Subcutaneous abdominal adipose tissue (tissue), 5 donors: ENCODE measurements around the gene PLXDC2.
A peak's percentile ranks its signal among the peaks of the same experiment; 100 is the strongest.

Experiments
- H3K27ac ChIP-seq: one replicate; pipeline ENCODE4 v1.7.0; 2013; ENCODE audit warnings: low read depth, mild to moderate bottlenecking, inconsistent platforms, low read length, moderate library complexity
- H3K27me3 ChIP-seq, 5 donors: one replicate each; pipeline ENCODE4 v1.7.0; 2013; ENCODE audit warnings: low read length in 5 of 5, inconsistent platforms in 1 of 5; ENCODE audit not compliant: control insufficient read depth in 5 of 5, insufficient read depth in 4 of 5
- H3K36me3 ChIP-seq, 5 donors: one replicate each; pipeline ENCODE4 v1.7.0; 2013; ENCODE audit warnings: low read length in 5 of 5; ENCODE audit not compliant: control insufficient read depth in 5 of 5, insufficient read depth in 5 of 5
- H3K4me1 ChIP-seq, 5 donors: one replicate each; pipeline ENCODE4 v1.7.0; 2013; ENCODE audit warnings: low read length in 5 of 5, mild to moderate bottlenecking in 3 of 5, moderate library complexity in 1 of 5; ENCODE audit not compliant: control insufficient read depth in 5 of 5, insufficient read depth in 5 of 5
- H3K4me3 ChIP-seq, 5 donors: one replicate each; pipeline ENCODE4 v1.7.0; 2013; ENCODE audit warnings: low read length in 5 of 5, low read depth in 1 of 5
- H3K9ac ChIP-seq, 5 donors: one replicate each; pipeline ENCODE4 v1.7.0; 2013; ENCODE audit warnings: low read length in 5 of 5, mild to moderate bottlenecking in 4 of 5, moderate library complexity in 3 of 5
- H3K9me3 ChIP-seq, 5 donors: one replicate each; pipeline ENCODE4 v1.7.0; 2013; ENCODE audit warnings: low read length in 5 of 5; ENCODE audit not compliant: control insufficient read depth in 5 of 5
- donor health status: healthy.
- donor health status: healthy.
- donor health status: healthy.
- donor health status: healthy.
- donor health status: healthy.

PLXDC2 gene

GRCh38 chr10:20088061-20088701, 271.9 kb downstream of the PLXDC2 start:
- no peak overlapping the region for H3K9ac ChIP-seq
- no peak overlapping the region for H3K4me3 ChIP-seq
- H3K36me3 ChIP-seq, result no peaks in the 10 kb centered on the region
- H3K9me3 ChIP-seq, result peaks cover 0 to 12% (median 3%) of the 10 kb centered on the region in 5 donors
- no peaks in the 10 kb centered on the region for H3K27me3 ChIP-seq
- no peak overlapping the region for H3K27ac ChIP-seq
- H3K4me1 ChIP-seq, result no peaks in the 10 kb centered on the region

- Histone ChIP-seq H3K27me3 (no peaks in the 10 kb centered on the region), H3K36me3 (no peaks in the 10 kb centered on the region), H3K4me3 (no peak overlapping the region)
These were observed 273.6 kb downstream of the PLXDC2 start for GRCh38 chr10:20089879-20090278.

GRCh38 chr10:20090831-20091230, 274.6 kb downstream of the PLXDC2 start:
- no peaks in the 10 kb centered on the region for H3K4me1 ChIP-seq
- no peak overlapping the region for H3K27ac ChIP-seq
- peaks cover 0 to 12% (median 3%) of the 10 kb centered on the region in 5 donors for H3K9me3 ChIP-seq
- H3K36me3 ChIP-seq, result no peaks in the 10 kb centered on the region
- no peak overlapping the region for H3K4me3 ChIP-seq
- H3K9ac ChIP-seq, result no peak overlapping the region
- H3K27me3 ChIP-seq, result no peaks in the 10 kb centered on the region

More at GRCh38 chr10:20089879-20090278, 273.6 kb downstream of the PLXDC2 start:
- Histone ChIP-seq H3K9ac (no peak overlapping the region), H3K9me3 (peaks cover 0 to 12% (median 3%) of the 10 kb centered on the region in 5 donors), H3K27ac (no peak overlapping the region), H3K4me1 (no peaks in the 10 kb centered on the region)

GRCh38 chr10:20091698-20092097, 275.5 kb downstream of the PLXDC2 start:
- Histone ChIP-seq H3K4me3 (no peak overlapping the region), H3K27me3 (no peaks in the 10 kb centered on the region), H3K9me3 (peaks cover 0 to 7% (median 3%) of the 10 kb centered on the region in 5 donors), H3K4me1 (no peaks in the 10 kb centered on the region), H3K36me3 (no peaks in the 10 kb centered on the region), H3K9ac (no peak overlapping the region), H3K27ac (no peak overlapping the region)

GRCh38 chr10:20093600-20093999, 277.4 kb downstream of the PLXDC2 start:
- no peak overlapping the region for H3K27ac ChIP-seq
- H3K27me3 ChIP-seq, result no peaks in the 10 kb centered on the region
- no peaks in the 10 kb centered on the region for H3K36me3 ChIP-seq

GRCh38 chr10:20094226-20094976, 278.2 kb downstream of the PLXDC2 start:
- Histone ChIP-seq H3K4me1 (peaks cover 0 to under 1% (median 0%) of the 10 kb centered on the region in 5 donors), H3K27ac (no peak overlapping the region), H3K4me3 (no peak overlapping the region), H3K27me3 (no peaks in the 10 kb centered on the region), H3K36me3 (no peaks in the 10 kb centered on the region), H3K9ac (no peak overlapping the region), H3K9me3 (peaks cover 0 to 3% (median 2%) of the 10 kb centered on the region in 5 donors)

More at GRCh38 chr10:20093600-20093999, 277.4 kb downstream of the PLXDC2 start:
- H3K9me3 ChIP-seq, result peaks cover 0 to 3% (median 2%) of the 10 kb centered on the region in 5 donors
- H3K4me1 ChIP-seq, result no peaks in the 10 kb centered on the region
- no peak overlapping the region for H3K4me3 ChIP-seq
- H3K9ac ChIP-seq, result no peak overlapping the region

GRCh38 chr10:20100171-20100570, 283.9 kb downstream of the PLXDC2 start:
- no peak overlapping the region for H3K9ac ChIP-seq
- no peaks in the 10 kb centered on the region for H3K9me3 ChIP-seq
- H3K27ac ChIP-seq, result no peak overlapping the region
- H3K4me1 ChIP-seq, result peaks cover 0 to 14% (median 0%) of the 10 kb centered on the region in 5 donors
- H3K4me3 ChIP-seq, result peak overlapping the region in 1 of 5 donors; percentile 0
- no peaks in the 10 kb centered on the region for H3K27me3 ChIP-seq
- H3K36me3 ChIP-seq, result no peaks in the 10 kb centered on the region

GRCh38 chr10:20105236-20105635, 289.0 kb downstream of the PLXDC2 start:
- Histone ChIP-seq H3K4me1 (peaks cover 0 to 5% (median 0%) of the 10 kb centered on the region in 5 donors), H3K9me3 (no peaks in the 10 kb centered on the region), H3K36me3 (no peaks in the 10 kb centered on the region), H3K4me3 (no peak overlapping the region), H3K9ac (no peak overlapping the region), H3K27me3 (no peaks in the 10 kb centered on the region), H3K27ac (no peak overlapping the region)

GRCh38 chr10:20105931-20106330, 289.7 kb downstream of the PLXDC2 start:
- Histone ChIP-seq H3K9me3 (no peaks in the 10 kb centered on the region), H3K27me3 (no peaks in the 10 kb centered on the region), H3K36me3 (no peaks in the 10 kb centered on the region), H3K27ac (no peak overlapping the region), H3K9ac (no peak overlapping the region), H3K4me1 (no peaks in the 10 kb centered on the region), H3K4me3 (no peak overlapping the region)

- H3K9ac ChIP-seq, result no peak overlapping the region
- H3K4me3 ChIP-seq, result no peak overlapping the region
- H3K4me1 ChIP-seq, result no peaks in the 10 kb centered on the region
- no peaks in the 10 kb centered on the region for H3K9me3 ChIP-seq
- no peaks in the 10 kb centered on the region for H3K27me3 ChIP-seq
- H3K27ac ChIP-seq, result no peak overlapping the region
- H3K36me3 ChIP-seq, result no peaks in the 10 kb centered on the region
These were observed 291.8 kb downstream of the PLXDC2 start for GRCh38 chr10:20108021-20108420.
